ENCODE data around the gene ZNF76. TPM values are rescaled to one million over a fixed set of nuclear protein-coding genes. Genes with fewer than 3 reads are reported as not detected.

ZNF76 gene
- total RNA-seq, 1 donor from 2014 or later = 14.8 TPM

GRCh38 chr6:35287671-35288396 lies 28.3 kb downstream of the ZNF76 start:
- peaks cover 25% of the 10 kb centered on the region for H3K36me3 Mint-ChIP-seq
- H3K27ac Mint-ChIP-seq = no peak overlapping the region

DNA sequence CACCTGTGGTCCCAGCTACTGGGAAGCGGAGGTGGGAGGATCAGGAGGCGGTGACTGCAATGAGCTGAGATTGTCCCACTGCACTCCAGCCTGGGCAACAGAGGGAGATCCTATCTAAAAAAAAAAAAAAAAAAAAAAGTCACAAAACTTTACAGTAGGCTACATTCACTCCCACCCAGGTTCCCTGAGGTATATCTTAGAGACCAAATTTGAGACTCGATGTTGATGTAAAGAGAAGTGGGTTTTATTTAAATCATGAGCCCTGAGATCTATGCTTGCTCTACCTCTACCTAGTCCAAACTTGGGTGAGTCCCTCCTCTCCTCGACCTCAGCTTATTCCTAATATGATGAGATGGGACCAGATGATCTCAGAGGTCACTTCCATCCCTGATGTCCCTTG lies 29.3 kb downstream of the ZNF76 start:
- no peaks in the 10 kb centered on the region for H4K20me1 ChIP-seq (ENCODE audit: low read depth)
- H3K4me3 ChIP-seq = no peak overlapping the region
- H3K4me2 ChIP-seq = no peak overlapping the region
- H3K9me3 Mint-ChIP-seq = no peaks in the 10 kb centered on the region
- H3K4me3 Mint-ChIP-seq = peak overlapping the region; percentile 51
- no peaks in the 10 kb centered on the region for H3K4me1 ChIP-seq
- TF ChIP-seq EZH2phosphoT487 (IDR thresholded peaks at IDR 0.05) (no peak), EZH2 (IDR thresholded peaks at IDR 0.05) (no peak), CTCF (IDR thresholded peaks at IDR 0.05) (no peak)
- no peaks in the 10 kb centered on the region for H3F3A ChIP-seq (ENCODE audit: low read depth)
- no peak overlapping the region for H3K27ac ChIP-seq
- no peaks in the 10 kb centered on the region for H3K9me3 ChIP-seq (ENCODE audit: low read depth)
- no peak overlapping the region for H3K27ac Mint-ChIP-seq
- peaks cover 21% of the 10 kb centered on the region for H3K36me3 Mint-ChIP-seq
- no peaks in the 10 kb centered on the region for H3K27me3 Mint-ChIP-seq (ENCODE audit: insufficient read depth, low read depth)
- no peak overlapping the region for H3K9ac ChIP-seq
- no peaks in the 10 kb centered on the region for H3K79me2 ChIP-seq (ENCODE audit: low read depth)
- DNase-seq (ENCODE audit: low spot score) = no peak
- peaks cover 7% of the 10 kb centered on the region for H3K4me1 Mint-ChIP-seq
- no peaks in the 10 kb centered on the region for H3K27me3 ChIP-seq
- no peaks in the 10 kb centered on the region for H3K36me3 ChIP-seq
- no peak overlapping the region for H2AFZ ChIP-seq (replicated peaks)

More at GRCh38 chr6:35287671-35288396, 28.3 kb downstream of the ZNF76 start:
- TF ChIP-seq EZH2 (IDR thresholded peaks at IDR 0.05) (no peak), EZH2phosphoT487 (IDR thresholded peaks at IDR 0.05) (no peak), CTCF (IDR thresholded peaks at IDR 0.05) (no peak)
- Mint-ChIP-seq H3K4me3 (no peak overlapping the region), H3K27me3 (ENCODE audit: insufficient read depth, low read depth) (no peaks in the 10 kb centered on the region), H3K4me1 (peaks cover 7% of the 10 kb centered on the region), H3K9me3 (no peaks in the 10 kb centered on the region)
- no peak for DNase-seq (ENCODE audit: low spot score)
- no peak overlapping the region for H3K4me2 ChIP-seq
- H3K4me3 ChIP-seq = no peak overlapping the region
- no peak overlapping the region for H3K27ac ChIP-seq
- H3K4me1 ChIP-seq = no peaks in the 10 kb centered on the region
- no peak overlapping the region for H3K9ac ChIP-seq
- H2AFZ ChIP-seq (replicated peaks) = no peak overlapping the region
- no peaks in the 10 kb centered on the region for H3K9me3 ChIP-seq (ENCODE audit: low read depth)
- H4K20me1 ChIP-seq (ENCODE audit: low read depth) = no peaks in the 10 kb centered on the region
- no peaks in the 10 kb centered on the region for H3F3A ChIP-seq (ENCODE audit: low read depth)
- H3K27me3 ChIP-seq = no peaks in the 10 kb centered on the region
- H3K79me2 ChIP-seq (ENCODE audit: low read depth) = no peaks in the 10 kb centered on the region
- no peaks in the 10 kb centered on the region for H3K36me3 ChIP-seq

DNA sequence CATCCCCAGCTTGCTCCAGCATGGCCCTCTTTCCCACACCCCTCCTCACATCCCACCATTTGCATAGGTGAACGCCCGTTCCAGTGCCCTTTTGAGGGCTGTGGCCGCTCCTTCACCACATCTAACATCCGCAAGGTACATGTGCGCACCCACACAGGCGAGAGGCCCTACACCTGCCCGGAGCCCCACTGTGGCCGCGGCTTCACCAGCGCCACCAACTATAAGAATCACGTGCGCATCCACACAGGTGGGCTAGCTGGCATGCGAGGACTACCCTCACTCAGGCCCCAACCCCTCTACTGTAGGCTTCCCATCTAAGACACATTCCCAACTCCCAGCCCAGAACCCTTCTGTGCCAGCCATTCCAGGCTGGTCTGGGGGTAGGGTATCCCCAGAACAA lies 32.0 kb downstream of the ZNF76 start:
- Mint-ChIP-seq H3K4me1 (peaks cover 7% of the 10 kb centered on the region), H3K27me3 (ENCODE audit: insufficient read depth, low read depth) (peaks cover 2% of the 10 kb centered on the region), H3K4me3 (no peak overlapping the region), H3K9me3 (no peaks in the 10 kb centered on the region), H3K36me3 (peaks cover 19% of the 10 kb centered on the region), H3K27ac (no peak overlapping the region)
- TF ChIP-seq EZH2phosphoT487 (IDR thresholded peaks at IDR 0.05) (no peak), EZH2 (IDR thresholded peaks at IDR 0.05) (no peak), CTCF (IDR thresholded peaks at IDR 0.05) (no peak)
- no peak overlapping the region for H3K4me2 ChIP-seq
- no peaks in the 10 kb centered on the region for H3K79me2 ChIP-seq (ENCODE audit: low read depth)
- no peak for DNase-seq (ENCODE audit: low spot score)
- no peaks in the 10 kb centered on the region for H3K36me3 ChIP-seq
- no peak overlapping the region for H3K4me3 ChIP-seq
- H3F3A ChIP-seq (ENCODE audit: low read depth) = no peaks in the 10 kb centered on the region
- no peaks in the 10 kb centered on the region for H3K4me1 ChIP-seq
- H3K9ac ChIP-seq = no peak overlapping the region
- H3K9me3 ChIP-seq (ENCODE audit: low read depth) = no peaks in the 10 kb centered on the region
- no peak overlapping the region for H3K27ac ChIP-seq
- H3K27me3 ChIP-seq = no peaks in the 10 kb centered on the region
- no peak overlapping the region for H2AFZ ChIP-seq (replicated peaks)
- no peaks in the 10 kb centered on the region for H4K20me1 ChIP-seq (ENCODE audit: low read depth)

Data from neural progenitor cell (in vitro differentiated cells).